HCT116 (cell line): ENCODE results near the gene ARL6. TPM values are rescaled to one million over a fixed set of nuclear protein-coding genes. Genes with fewer than 3 reads are reported as not detected.

ENCODE experiments used
- ATAC-seq: fragments of 200-7000 bp; cut with Tn5 transposase; 2 replicates; pipeline ENCODE4 v1.9.1; 2020; ENCODE audit warnings: mild to moderate bottlenecking, moderate library complexity
- BruUV-seq: library from RNA; stranded (reverse); fragments of 400-500 nt; replicated peaks from 2 replicates; lab custom pipeline; 2021; lab: Mats Ljungman, UMichigan
- CTCF ChIA-PET: fragments of 300-600 bp; sonication (Branson Sonifier 250); formaldehyde crosslinking; loops from one replicate; lab custom pipeline; 2021; ENCODE audit warnings: antibody characterized with exemption; lab: Charles Lee
- POLR2A ChIA-PET: fragments of 300-600, 350-600 bp; sonication (Branson Sonifier 250); formaldehyde crosslinking; loops from one replicate; lab custom pipeline; 2021; ENCODE audit warnings: antibody characterized with exemption; lab: Charles Lee
- RAD21 ChIA-PET, 2 experiments: fragments of 300-600 bp; sonication (Branson Sonifier 250); formaldehyde crosslinking; loops; one replicate each; lab custom pipeline; 2023; ENCODE audit warnings: low total read pairs in 2 of 2; ENCODE audit not compliant: uncharacterized antibody in 2 of 2, unreplicated experiment in 2 of 2, low non-redundant PET in 1 of 2; lab: Charles Lee
- DNase-seq: peaks from one replicate; pipeline ENCODE4 v3.0.0-alpha.2; 2010; ENCODE audit warnings: low read depth, low spot score
- H2AFZ ChIP-seq: fragments of 200-600 bp; shearing (Covaris generic), sonication (generic); 2 replicates; pipeline ENCODE4 v1.6.1; 2017; ENCODE audit warnings: low read depth, mixed run types, mixed read lengths, antibody characterized with exemption, low read length; ENCODE audit not compliant: poor library complexity, severe bottlenecking
- H3K27ac ChIP-seq: 2 replicates; pipeline ENCODE4 v1.5.1; 2012; ENCODE audit warnings: low read depth, low read length
- H3K27me3 ChIP-seq: fragments of 200-600 bp; sonication (generic); 2 replicates; pipeline ENCODE4 v1.6.1; 2016; ENCODE audit warnings: mixed run types, low read length, mixed read lengths; ENCODE audit not compliant: insufficient read depth
- H3K36me3 ChIP-seq, 2 experiments: fragments of 200-500 bp in 1 of 2; fragments of 200-600 bp in 1 of 2; sonication (Bioruptor generic) in 1 of 2; sonication (generic) in 1 of 2; 2 replicates each; pipeline versions ENCODE4 v1.5.1 to v1.6.1; 2014 to 2016; ENCODE audit warnings: low read length in 2 of 2, inconsistent platforms in 1 of 2, mixed read lengths in 1 of 2, mixed run types in 1 of 2; ENCODE audit not compliant: insufficient read depth in 2 of 2, control insufficient read depth in 1 of 2
- H3K4me1 ChIP-seq, 2 experiments: fragments of 200-600 bp in 1 of 2; sonication (generic) in 1 of 2; 2 replicates each; pipeline versions ENCODE4 v1.5.1 to v1.6.1; 2012 to 2017; ENCODE audit warnings: low read length in 2 of 2, inconsistent platforms in 1 of 2, mild to moderate bottlenecking in 1 of 2, mixed read lengths in 1 of 2, mixed run types in 1 of 2, moderate library complexity in 1 of 2; ENCODE audit not compliant: insufficient read depth in 2 of 2, control insufficient read depth in 1 of 2
- H3K4me2 ChIP-seq: fragments of 200-600 bp; sonication (generic); 2 replicates; pipeline ENCODE4 v1.6.1; 2017; ENCODE audit warnings: mixed run types, low read length, mixed read lengths
- H3K4me3 ChIP-seq, 2 experiments: fragments of 200-600 bp in 1 of 2; sonication (generic) in 1 of 2; replicated peaks in 1 of 2; 2 replicates each; pipeline ENCODE4 v1.5.1; 2011 to 2016; ENCODE audit warnings: low read length in 2 of 2, control low read depth in 1 of 2, low read depth in 1 of 2, mild to moderate bottlenecking in 1 of 2, mixed read lengths in 1 of 2, mixed run types in 1 of 2
- H3K79me2 ChIP-seq: fragments of 200-600 bp; sonication (generic); 2 replicates; pipeline ENCODE4 v1.6.1; 2017; ENCODE audit warnings: mild to moderate bottlenecking, mixed run types, low read length, moderate library complexity, mixed read lengths; ENCODE audit not compliant: insufficient read depth
- H3K9ac ChIP-seq: fragments of 200-600 bp; sonication (generic); 2 replicates; pipeline ENCODE4 v1.6.1; 2016; ENCODE audit warnings: low read length, mixed read lengths
- H3K9me2 ChIP-seq: fragments of 200-600 bp; sonication (generic), shearing (Covaris generic); 2 replicates; pipeline ENCODE4 v1.6.1; 2017; ENCODE audit warnings: mixed run types, mild to moderate bottlenecking, moderate library complexity; ENCODE audit not compliant: insufficient read depth
- H3K9me3 ChIP-seq, 2 experiments: fragments of 200-500 bp in 1 of 2; fragments of 200-600 bp in 1 of 2; sonication (Bioruptor generic) in 1 of 2; sonication (generic) in 1 of 2; 2 replicates each; pipeline ENCODE4 v1.6.1; 2014 to 2017; ENCODE audit warnings: low read length in 2 of 2, mixed read lengths in 2 of 2, inconsistent platforms in 1 of 2, low read depth in 1 of 2, mild to moderate bottlenecking in 1 of 2, mixed run types in 1 of 2, moderate library complexity in 1 of 2; ENCODE audit not compliant: control insufficient read depth in 1 of 2, insufficient read depth in 1 of 2
- H4K20me1 ChIP-seq: fragments of 200-600 bp; sonication (generic), shearing (Covaris generic); 2 replicates; pipeline ENCODE4 v1.6.1; 2017; ENCODE audit warnings: mixed run types, mild to moderate bottlenecking, moderate library complexity; ENCODE audit not compliant: insufficient read depth
- ATF3 ChIP-seq: IDR thresholded peaks from 2 replicates; pipeline ENCODE4 v1.6.1; 2012
- CEBPB ChIP-seq: IDR thresholded peaks from 2 replicates; pipeline ENCODE4 v1.6.1; 2012; ENCODE audit warnings: low read depth
- CTCF ChIP-seq, 3 experiments: fragments of 200-600 bp in 1 of 3; sonication (generic) in 1 of 3; IDR thresholded peaks in 2 of 3; conservative IDR thresholded peaks in 1 of 3; 2 replicates each; pipeline ENCODE4 v1.5.1; 2012 to 2017; ENCODE audit warnings: low read depth in 2 of 3, low read length in 2 of 3, antibody characterized with exemption in 1 of 3, borderline replicate concordance in 1 of 3, control low read depth in 1 of 3, mild to moderate bottlenecking in 1 of 3, mixed read lengths in 1 of 3, mixed run types in 1 of 3, moderate library complexity in 1 of 3; ENCODE audit not compliant: insufficient read depth in 1 of 3
- ELF1 ChIP-seq: IDR thresholded peaks from 2 replicates; pipeline ENCODE4 v1.6.1; 2012; ENCODE audit warnings: low read depth, borderline replicate concordance
- POLR2A ChIP-seq: IDR thresholded peaks from 2 replicates; pipeline ENCODE4 v1.7.0; 2011; ENCODE audit warnings: borderline replicate concordance; ENCODE audit not compliant: insufficient read depth, insufficient read length; ENCODE audit errors: extremely low read depth
- SRF ChIP-seq: IDR thresholded peaks from 2 replicates; pipeline ENCODE4 v1.6.1; 2012; ENCODE audit warnings: low read depth
- YY1 ChIP-seq: IDR thresholded peaks from 2 replicates; pipeline ENCODE4 v1.6.1; 2011; ENCODE audit warnings: low read length, low read depth, moderate library complexity, mild to moderate bottlenecking; ENCODE audit not compliant: insufficient replicate concordance; ENCODE audit errors: extremely low read depth
- ZFX ChIP-seq: fragments of 450-650 bp; IDR thresholded peaks from 2 replicates; pipeline ENCODE4 v1.6.1; 2017
- intact Hi-C: fragments of 100-400 bp; cut with micrococcal nuclease; formaldehyde crosslinking; loops from 2 replicates; pipeline ENCODE4 v1.10.0; 2022
- total RNA-seq: library from RNA; stranded (reverse); gene quantifications from one replicate; pipeline ENCODE4 v1.2.1, GENCODE V29; 2021; ENCODE audit not compliant: unreplicated experiment
- TF ChIP-seq, protein P1 (sequence below): IDR thresholded peaks from 2 replicates; pipeline ENCODE4 v1.6.1; 2012

Gene ARL6
- total RNA-seq, 1 experiment from 2014 or later, result 2.9 TPM

DNA sequence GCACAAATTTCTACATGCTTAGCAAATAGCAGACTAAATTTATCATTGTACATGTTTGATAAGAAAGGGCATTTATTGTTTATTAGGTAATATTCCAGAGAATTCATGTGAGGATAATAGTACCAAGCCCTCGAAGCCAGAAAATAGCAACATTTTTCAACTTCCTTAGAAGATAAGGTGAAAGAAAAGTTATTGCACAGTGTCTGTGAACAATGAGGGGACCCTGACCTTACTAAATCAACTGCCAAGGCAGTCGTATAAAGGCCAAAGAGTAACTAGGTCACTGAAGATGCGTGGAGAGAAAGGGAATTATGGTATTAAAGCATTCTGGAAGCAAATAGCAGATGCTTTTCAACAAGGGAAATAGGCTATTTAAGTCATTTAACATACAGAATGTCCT, 20.3 kb upstream of the ARL6 start:
- TF ChIP-seq ATF3, result no peak
- no peak for TF ChIP-seq CEBPB
- TF ChIP-seq, protein P1, sequence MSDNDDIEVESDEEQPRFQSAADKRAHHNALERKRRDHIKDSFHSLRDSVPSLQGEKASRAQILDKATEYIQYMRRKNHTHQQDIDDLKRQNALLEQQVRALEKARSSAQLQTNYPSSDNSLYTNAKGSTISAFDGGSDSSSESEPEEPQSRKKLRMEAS, result no peak
- no peak for TF ChIP-seq ELF1
- no peak for TF ChIP-seq POLR2A
- TF ChIP-seq ZFX, result no peak
- TF ChIP-seq CTCF (IDR thresholded peaks at IDR 0.05 in 2 of 3, conservative IDR thresholded peaks at IDR 0.05 in 1 of 3; ENCODE audit: borderline replicate concordance in 1 of 3, insufficient read depth in 1 of 3, low read depth in 2 of 3, low read length in 2 of 3), result no peak
- no peak for TF ChIP-seq YY1
- TF ChIP-seq SRF, result no peak
- Histone ChIP-seq H4K20me1 (no peaks in the 10 kb centered on the region), H3K27ac (no peak overlapping the region), H2AFZ (no peak overlapping the region), H3K79me2 (no peaks in the 10 kb centered on the region), H3K9ac (no peak overlapping the region), H3K4me1 (no peaks in the 10 kb centered on the region), H3K27me3 (0 out of 2 replicates have a peak, but pooled peaks cover 3% of the 10 kb centered on the region), H3K4me2 (no peak overlapping the region), H3K9me3 (no peaks in the 10 kb centered on the region), H3K4me3 (no peak overlapping the region), H3K9me2 (no peaks in the 10 kb centered on the region), H3K36me3 (no peaks in the 10 kb centered on the region)
- DNase-seq (no peak), ATAC-seq (no peak)
- intact Hi-C loops, result no loop called here
- BruUV-seq, result no TSS peak
- POLR2A ChIA-PET, result no interaction called here
- CTCF ChIA-PET, result interaction anchor here (1.5 kb wide), 1 partner anchor 25 kb away, joined by 3 read pairs; no protein-coding TSS in a partner anchor
- RAD21 ChIA-PET, result no interaction called here
